Measurements from ENCODE around the gene LMAN2.
A peak's percentile ranks its signal among the peaks of the same experiment; 100 is the strongest.

The LMAN2 gene

DNA sequence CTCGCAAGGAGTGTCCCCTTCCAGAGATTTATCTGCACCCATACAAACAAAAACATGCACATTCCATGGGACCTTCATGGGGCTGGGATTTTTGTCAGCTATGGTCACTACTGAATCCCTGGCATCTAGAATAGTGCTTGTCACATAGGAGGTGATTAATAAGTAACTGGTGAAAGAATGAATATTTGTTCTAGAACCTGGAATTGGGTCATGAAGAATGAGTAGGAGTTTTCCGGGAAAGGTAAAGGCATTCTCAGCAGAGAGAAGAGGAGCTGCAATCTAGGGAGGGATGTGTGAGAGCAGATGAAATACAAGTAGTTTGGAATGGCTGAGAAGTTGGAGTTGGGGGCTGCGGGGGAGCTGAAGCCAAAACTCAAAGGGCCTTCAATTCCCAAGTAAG lies 2.8 kb upstream of the LMAN2 start:
- TF ChIP-seq, protein P1, sequence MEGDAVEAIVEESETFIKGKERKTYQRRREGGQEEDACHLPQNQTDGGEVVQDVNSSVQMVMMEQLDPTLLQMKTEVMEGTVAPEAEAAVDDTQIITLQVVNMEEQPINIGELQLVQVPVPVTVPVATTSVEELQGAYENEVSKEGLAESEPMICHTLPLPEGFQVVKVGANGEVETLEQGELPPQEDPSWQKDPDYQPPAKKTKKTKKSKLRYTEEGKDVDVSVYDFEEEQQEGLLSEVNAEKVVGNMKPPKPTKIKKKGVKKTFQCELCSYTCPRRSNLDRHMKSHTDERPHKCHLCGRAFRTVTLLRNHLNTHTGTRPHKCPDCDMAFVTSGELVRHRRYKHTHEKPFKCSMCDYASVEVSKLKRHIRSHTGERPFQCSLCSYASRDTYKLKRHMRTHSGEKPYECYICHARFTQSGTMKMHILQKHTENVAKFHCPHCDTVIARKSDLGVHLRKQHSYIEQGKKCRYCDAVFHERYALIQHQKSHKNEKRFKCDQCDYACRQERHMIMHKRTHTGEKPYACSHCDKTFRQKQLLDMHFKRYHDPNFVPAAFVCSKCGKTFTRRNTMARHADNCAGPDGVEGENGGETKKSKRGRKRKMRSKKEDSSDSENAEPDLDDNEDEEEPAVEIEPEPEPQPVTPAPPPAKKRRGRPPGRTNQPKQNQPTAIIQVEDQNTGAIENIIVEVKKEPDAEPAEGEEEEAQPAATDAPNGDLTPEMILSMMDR (IDR thresholded peaks at IDR 0.05; ENCODE audit: low read depth, low read length, missing control alignments), result no peak

GRCh38 chr5:177353093-177353492 lies 1.6 kb upstream of the LMAN2 start:
- H3K4me3 ChIP-seq (ENCODE audit: low read depth, low read length), result no peak overlapping the region
- no peak for DNase-seq (ENCODE audit: low read depth)
- TF ChIP-seq, protein P1 (IDR thresholded peaks at IDR 0.05; ENCODE audit: low read depth, low read length, missing control alignments), result no peak

More for the DNA sequence above, 2.8 kb upstream of the LMAN2 start:
- no peak overlapping the region for H3K4me3 ChIP-seq (ENCODE audit: low read depth, low read length)
- DNase-seq (ENCODE audit: low read depth), result no peak

GRCh38 chr5:177350776-177351391 lies 584 bp downstream of the LMAN2 start:
- peak overlapping the region; percentile 97 for H3K4me3 ChIP-seq (ENCODE audit: low read depth, low read length)
- no peak for DNase-seq (ENCODE audit: low read depth)
- TF ChIP-seq, protein P1 (IDR thresholded peaks at IDR 0.05; ENCODE audit: low read depth, low read length, missing control alignments), result no peak

DNA sequence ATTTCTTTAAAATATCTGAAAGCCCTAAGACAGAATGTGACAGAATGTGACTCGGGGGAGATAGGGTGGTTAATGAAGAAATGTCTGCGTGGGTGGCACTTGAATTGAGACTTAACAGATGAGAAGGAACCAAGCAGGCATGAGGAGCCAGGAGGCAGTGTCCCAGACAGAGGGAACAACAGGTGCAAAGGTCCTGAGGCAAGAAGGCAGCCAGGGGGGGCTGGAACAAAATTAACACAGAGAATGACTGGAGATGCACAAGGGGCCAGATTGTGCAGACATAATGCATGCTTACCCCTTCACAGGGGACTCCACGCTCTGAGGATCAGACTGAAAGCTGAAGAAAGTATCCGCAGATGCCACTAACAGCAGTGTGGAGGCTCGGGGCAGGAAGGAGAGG lies 1.7 kb downstream of the LMAN2 start:
- TF ChIP-seq, protein P1 (IDR thresholded peaks at IDR 0.05; ENCODE audit: low read depth, low read length, missing control alignments), result no peak
- peak overlapping the region; percentile 97 for H3K4me3 ChIP-seq (ENCODE audit: low read depth, low read length)
- DNase-seq (ENCODE audit: low read depth), result no peak

- TF ChIP-seq, protein P1 (IDR thresholded peaks at IDR 0.05; ENCODE audit: low read depth, low read length, missing control alignments), result no peak
- H3K4me3 ChIP-seq (ENCODE audit: low read depth, low read length), result no peak overlapping the region; the same call in 1 of the 2 replicates
- no peak for DNase-seq (ENCODE audit: low read depth)
Observed at GRCh38 chr5:177349362-177349647, 2.2 kb downstream of the LMAN2 start.

DNA sequence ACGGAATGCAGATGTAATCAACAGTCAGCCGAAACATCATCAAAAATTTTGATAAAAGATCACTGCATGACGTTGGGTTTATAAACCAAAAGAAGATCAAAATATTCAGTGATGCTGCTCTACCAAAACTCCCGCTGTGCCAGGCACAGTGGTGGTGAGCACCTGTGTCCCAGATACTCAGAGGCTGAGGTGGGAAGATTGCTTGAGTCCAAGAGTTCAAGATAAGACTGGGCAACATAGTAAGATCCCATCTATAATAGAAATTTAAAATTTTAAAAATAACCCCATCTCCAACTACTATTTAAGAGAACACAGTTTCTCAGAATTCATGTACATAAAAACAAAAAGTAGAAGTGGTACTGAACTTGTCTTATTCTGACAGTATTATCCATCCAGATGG lies 3.8 kb downstream of the LMAN2 start:
- no peak overlapping the region for H3K4me3 ChIP-seq (ENCODE audit: low read depth, low read length)
- TF ChIP-seq, protein P1 (IDR thresholded peaks at IDR 0.05; ENCODE audit: low read depth, low read length, missing control alignments), result no peak
- DNase-seq (ENCODE audit: low read depth), result no peak

DNA sequence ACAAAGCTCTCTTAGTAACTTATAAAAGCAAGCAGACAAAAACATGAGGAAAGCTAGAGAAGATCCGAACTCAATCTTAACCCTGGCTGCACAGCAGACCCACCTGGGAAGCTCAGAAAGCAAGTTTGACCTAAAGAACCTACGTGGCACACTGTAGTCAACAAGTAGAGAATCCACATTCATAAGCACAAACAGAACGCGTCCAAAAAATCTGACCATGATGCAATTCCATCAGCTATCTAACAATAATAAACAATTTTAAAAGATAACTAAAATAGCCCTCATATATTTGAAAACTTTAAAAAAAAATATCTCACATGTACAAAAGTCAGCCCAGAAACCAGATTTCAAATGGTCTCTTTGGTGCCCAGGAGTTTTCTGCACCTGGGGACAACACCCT lies 4.6 kb downstream of the LMAN2 start:
- TF ChIP-seq, protein P1 (IDR thresholded peaks at IDR 0.05; ENCODE audit: low read depth, low read length, missing control alignments), result no peak
- H3K4me3 ChIP-seq (ENCODE audit: low read depth, low read length), result no peak overlapping the region
- DNase-seq (ENCODE audit: low read depth), result no peak
